Heart left ventricle (tissue), 16 donors: ENCODE measurements around the gene TMEM109. TPM values are rescaled to one million over a fixed set of nuclear protein-coding genes. Genes with fewer than 3 reads are reported as not detected.

Source experiments
- ATAC-seq, 4 donors: fragments of 200-7000 bp; cut with Tn5 transposase; one replicate each; pipeline ENCODE4 v1.9.1; 2020 to 2022; ENCODE audit warnings: moderate library complexity in 4 of 4, mild to moderate bottlenecking in 3 of 4, moderate number of reproducible peaks in 1 of 4
- DNase-seq, 5 donors: peaks; one replicate each; pipeline ENCODE4 v3.0.0-alpha.2; 2020
- H3K27ac ChIP-seq, 12 donors: fragments of 200-600 bp; sonication (generic) in 4 of 12; one replicate each; pipeline versions ENCODE4 v1.5.0 to v1.8.0; 2016 to 2022; ENCODE audit warnings: mild to moderate bottlenecking in 2 of 12
- H3K27me3 ChIP-seq, 9 donors: fragments of 200-600 bp; sonication (generic) in 2 of 9; one replicate each; pipeline versions ENCODE4 v1.5.1 to v1.8.0; 2016 to 2022; ENCODE audit warnings: mild to moderate bottlenecking in 3 of 9
- H3K36me3 ChIP-seq, 9 donors: fragments of 200-600 bp; sonication (generic) in 2 of 9; one replicate each; pipeline versions ENCODE4 v1.5.0 to v1.8.0; 2018 to 2022; ENCODE audit warnings: mild to moderate bottlenecking in 2 of 9
- H3K4me1 ChIP-seq, 12 donors: fragments of 200-600 bp; sonication (generic) in 4 of 12; one replicate each; pipeline versions ENCODE4 v1.5.0 to v1.8.0; 2016 to 2022; ENCODE audit warnings: mild to moderate bottlenecking in 3 of 12
- H3K4me3 ChIP-seq, 12 donors: fragments of 200-600 bp; sonication (generic) in 4 of 12; one replicate each; pipeline versions ENCODE4 v1.5.0 to v1.8.0; 2017 to 2022; ENCODE audit warnings: mild to moderate bottlenecking in 9 of 12, moderate library complexity in 4 of 12
- H3K9me3 ChIP-seq, 12 donors: fragments of 200-600 bp; sonication (generic) in 4 of 12; one replicate each; pipeline versions ENCODE4 v1.5.0 to v1.8.0; 2016 to 2022; ENCODE audit warnings: mild to moderate bottlenecking in 1 of 12
- POLR2A ChIP-seq, 2 donors: fragments of 450-650 bp; IDR thresholded peaks; one replicate each; pipeline ENCODE4 v1.6.1; 2017; ENCODE audit warnings: antibody characterized with exemption in 2 of 2, mild to moderate bottlenecking in 2 of 2, moderate library complexity in 2 of 2
- WGBS, 4 donors: extraction: QIAGEN DNeasy Blood & Tissue Kit in 2 of 4; methylation state at CpG; one replicate each; pipeline versions ENCODE4 v1.1.5 to v1.1.7; 2013 to 2018; 5-methylcytosine and 5-hydroxymethylcytosine counted together
- intact Hi-C, 10 donors: fragments of 100-400 bp; cut with DNase I; formaldehyde crosslinking; loops; one replicate each; pipeline versions ENCODE4 v1.11.1 to v1.14.2; 2022
- polyA plus RNA-seq, 2 donors: library from polyadenylated mRNA; stranded (reverse); fragments of 200-250 nt; gene quantifications; one replicate each; pipeline ENCODE4 v1.2.3, GENCODE V29; 2013
- total RNA-seq, 9 donors: library from RNA; depleted of rRNA in 2 of 9; stranded (reverse); fragments of >200 nt in 2 of 9; fragmentation: NEBNext Ultra II Directional in 3 of 9; extraction: Animal tissue kit (Norgen Biotek cat#: 25700) in 3 of 9; gene quantifications; one replicate each; pipeline versions ENCODE4 v1.1.0 to v1.2.4, GENCODE V29; 2016 to 2023
- TF ChIP-seq, protein P1 (sequence below), 12 donors: fragments of 200-600 bp; sonication (generic) in 4 of 12; IDR thresholded peaks; one replicate each; pipeline versions ENCODE4 v1.5.0 to v1.8.0; 2018 to 2022; ENCODE audit warnings: antibody characterized with exemption in 12 of 12, mild to moderate bottlenecking in 5 of 12
- donor health status: ischemic (EF 13 %, LVEDD 7.1; RV severe dilation, severe dysfunction).
- donor health status: healthy with polysubstance abuse.
- donor health status: DM: no; HTN: yes; CAD: no.
- donor health status: DM: no; HTN: no; CAD: no.
- donor health status: ischemic (EF 25% LVEDD 6.9; RV normal size, moderate dysfunction).
- donor health status: ischemic (EF 25% LVEDD 5.7; RV mildly dilated, moderate dysfunction).
- donor health status: healthy.
- donor health status: DM: yes; HTN: yes; CAD: no.
- donor health status: ischemic (EF 35%, LVEDD 5.7; RV mildly dilated, moderate dysfunction).
- donor health status: nonischemic (EF 11% LVEDD 7.7; RV severe dilation, severe dysfunction).
- donor health status: DM: yes; HTN: yes; CAD: no.
- donor health status: PGD.
- donor health status: ischemic (EF 29% LVEDD 5.4; RV normal size, mild dysfunction).
- donor health status: nonischemic (EF 23%, LVEDD 6.1; RV moderate dilation, normal function).

The TMEM109 gene
- total and polyA plus RNA-seq, 11 donors = 71.8 to 131 (median 96.3) TPM

DNA sequence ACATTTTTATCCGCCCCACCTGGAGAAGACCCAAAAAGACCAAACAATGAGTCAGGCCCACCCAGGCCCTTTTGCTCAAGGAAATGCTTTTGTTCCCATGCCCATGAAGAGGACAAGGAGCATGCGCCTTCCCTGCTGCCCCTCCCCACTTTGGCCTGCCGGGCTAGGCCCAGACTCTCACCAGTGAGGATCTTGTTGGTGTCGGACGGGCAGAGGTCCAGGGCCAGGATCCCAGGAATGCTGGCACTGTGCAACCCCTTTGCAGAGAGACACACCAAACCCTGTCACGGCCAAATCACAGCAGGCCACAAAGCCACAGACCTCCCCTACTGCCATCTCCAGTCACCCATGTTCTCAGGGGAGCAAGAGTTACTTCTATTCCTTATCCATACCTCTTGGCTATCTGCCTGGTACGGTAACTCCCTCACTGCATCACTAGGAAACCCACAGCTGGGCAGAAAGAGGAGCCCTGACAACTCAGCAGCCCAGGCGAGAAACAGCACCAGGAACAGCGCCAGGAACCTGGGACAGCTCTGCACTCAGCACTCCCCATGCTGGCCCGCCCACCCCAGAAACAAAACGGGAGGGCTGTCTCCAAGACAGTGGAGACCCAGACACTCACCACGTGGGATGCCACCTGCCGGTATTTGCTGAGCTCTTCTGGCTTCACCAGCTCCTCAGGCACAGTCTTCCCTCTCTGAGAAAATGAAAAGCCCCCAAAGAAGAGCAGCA, 13.1 kb upstream of the TMEM109 start:
- Histone ChIP-seq H3K4me1 (peaks cover 8 to 31% (median 20%) of the 10 kb centered on the region in 12 donors), H3K9me3 (no peaks in the 10 kb centered on the region), H3K4me3 (no peak overlapping the region), H3K27ac (no peak overlapping the region), H3K36me3 (peaks cover 4 to 85% (median 78%) of the 10 kb centered on the region in 9 donors), H3K27me3 (no peaks in the 10 kb centered on the region)
- WGBS, 4 donors = 63 to 76% (median 72%) methylated on average over 9 to 13 of the region's 13 CpGs
- intact Hi-C loops = loop anchor here in 1 of 10 donors (5.0 to 10.0 kb wide), 2 partner anchors 129 to 234 kb away; no protein-coding TSS in a partner anchor
- ATAC-seq = peak; percentile 6 to 56 (median 26)
- no peak for DNase-seq
- no peak for TF ChIP-seq POLR2A (IDR thresholded peaks at IDR 0.05)
- TF ChIP-seq, protein P1, sequence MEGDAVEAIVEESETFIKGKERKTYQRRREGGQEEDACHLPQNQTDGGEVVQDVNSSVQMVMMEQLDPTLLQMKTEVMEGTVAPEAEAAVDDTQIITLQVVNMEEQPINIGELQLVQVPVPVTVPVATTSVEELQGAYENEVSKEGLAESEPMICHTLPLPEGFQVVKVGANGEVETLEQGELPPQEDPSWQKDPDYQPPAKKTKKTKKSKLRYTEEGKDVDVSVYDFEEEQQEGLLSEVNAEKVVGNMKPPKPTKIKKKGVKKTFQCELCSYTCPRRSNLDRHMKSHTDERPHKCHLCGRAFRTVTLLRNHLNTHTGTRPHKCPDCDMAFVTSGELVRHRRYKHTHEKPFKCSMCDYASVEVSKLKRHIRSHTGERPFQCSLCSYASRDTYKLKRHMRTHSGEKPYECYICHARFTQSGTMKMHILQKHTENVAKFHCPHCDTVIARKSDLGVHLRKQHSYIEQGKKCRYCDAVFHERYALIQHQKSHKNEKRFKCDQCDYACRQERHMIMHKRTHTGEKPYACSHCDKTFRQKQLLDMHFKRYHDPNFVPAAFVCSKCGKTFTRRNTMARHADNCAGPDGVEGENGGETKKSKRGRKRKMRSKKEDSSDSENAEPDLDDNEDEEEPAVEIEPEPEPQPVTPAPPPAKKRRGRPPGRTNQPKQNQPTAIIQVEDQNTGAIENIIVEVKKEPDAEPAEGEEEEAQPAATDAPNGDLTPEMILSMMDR (IDR thresholded peaks at IDR 0.05) = no peak

DNA sequence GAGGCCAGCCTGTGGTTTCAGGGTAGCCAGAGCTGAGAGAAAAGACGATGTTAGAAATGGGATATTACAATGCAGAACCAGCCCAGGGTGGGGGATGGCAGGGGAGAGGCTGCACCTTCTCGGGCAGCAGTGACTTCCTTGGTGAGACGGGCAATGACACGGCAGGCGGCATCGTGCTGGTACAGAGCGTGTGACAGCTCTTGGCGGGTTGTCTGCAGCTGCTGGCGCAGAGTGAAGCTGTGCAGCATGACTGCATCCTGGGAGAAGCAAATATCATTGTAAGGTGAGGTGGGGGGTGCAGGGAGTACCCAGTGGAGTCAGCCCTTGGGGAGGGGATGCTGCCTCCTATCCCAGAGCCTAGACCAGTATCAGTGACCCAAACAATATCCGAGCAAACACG, 11.3 kb upstream of the TMEM109 start:
- intact Hi-C loops = loop anchor here in 1 of 10 donors (5.0 to 10.0 kb wide), 2 partner anchors 130 to 232 kb away; no protein-coding TSS in a partner anchor
- Histone ChIP-seq H3K4me1 (peaks cover 8 to 40% (median 25%) of the 10 kb centered on the region in 12 donors), H3K27me3 (no peaks in the 10 kb centered on the region), H3K4me3 (no peak overlapping the region), H3K36me3 (peaks cover 4 to 67% (median 60%) of the 10 kb centered on the region in 9 donors), H3K27ac (no peak overlapping the region), H3K9me3 (no peaks in the 10 kb centered on the region)
- DNase-seq = no peak
- no peak for ATAC-seq
- 77 to 85% (median 81%) methylated on average over 11 of the region's 11 CpGs for WGBS, 4 donors
- no peak for TF ChIP-seq POLR2A (IDR thresholded peaks at IDR 0.05)
- TF ChIP-seq, protein P1 (IDR thresholded peaks at IDR 0.05) = no peak

DNA sequence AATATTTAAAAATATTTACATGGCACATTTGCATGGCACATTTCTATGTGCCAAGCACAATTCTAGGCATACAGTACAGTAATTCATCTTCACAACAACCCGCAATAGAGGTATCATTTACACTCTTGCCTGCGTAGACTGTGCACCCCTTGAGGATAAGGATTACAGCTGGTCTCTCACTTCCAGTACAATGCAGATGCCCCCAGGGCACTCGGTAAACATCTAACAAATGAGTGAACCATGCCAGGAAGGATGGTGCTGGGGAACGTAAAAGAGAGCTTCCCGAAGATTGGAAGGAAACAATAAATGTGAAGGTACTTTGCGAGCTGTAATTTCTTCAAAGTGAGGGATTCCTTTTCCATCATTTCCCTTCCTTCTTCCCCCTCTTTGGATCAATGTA, 8.9 kb upstream of the TMEM109 start:
- Histone ChIP-seq H3K4me1 (peaks cover 8 to 36% (median 23%) of the 10 kb centered on the region in 12 donors), H3K27ac (peak overlapping the region in 3 of 12 donors; percentile 96 to 98 (median 97)), H3K4me3 (peak overlapping the region in 9 of 12 donors; percentile 77 to 99 (median 95)), H3K36me3 (peaks cover 0 to 43% (median 39%) of the 10 kb centered on the region in 9 donors), H3K9me3 (no peaks in the 10 kb centered on the region), H3K27me3 (no peaks in the 10 kb centered on the region)
- WGBS, 4 donors = 50 to 61% (median 54%) methylated on average over 6 of the region's 6 CpGs
- intact Hi-C loops = loop anchor here in 1 of 10 donors (10.0 kb wide), 1 partner anchor 230 kb away; no protein-coding TSS in a partner anchor
- no peak for DNase-seq
- no peak for TF ChIP-seq POLR2A (IDR thresholded peaks at IDR 0.05)
- TF ChIP-seq, protein P1 (IDR thresholded peaks at IDR 0.05) = no peak
- no peak for ATAC-seq

DNA sequence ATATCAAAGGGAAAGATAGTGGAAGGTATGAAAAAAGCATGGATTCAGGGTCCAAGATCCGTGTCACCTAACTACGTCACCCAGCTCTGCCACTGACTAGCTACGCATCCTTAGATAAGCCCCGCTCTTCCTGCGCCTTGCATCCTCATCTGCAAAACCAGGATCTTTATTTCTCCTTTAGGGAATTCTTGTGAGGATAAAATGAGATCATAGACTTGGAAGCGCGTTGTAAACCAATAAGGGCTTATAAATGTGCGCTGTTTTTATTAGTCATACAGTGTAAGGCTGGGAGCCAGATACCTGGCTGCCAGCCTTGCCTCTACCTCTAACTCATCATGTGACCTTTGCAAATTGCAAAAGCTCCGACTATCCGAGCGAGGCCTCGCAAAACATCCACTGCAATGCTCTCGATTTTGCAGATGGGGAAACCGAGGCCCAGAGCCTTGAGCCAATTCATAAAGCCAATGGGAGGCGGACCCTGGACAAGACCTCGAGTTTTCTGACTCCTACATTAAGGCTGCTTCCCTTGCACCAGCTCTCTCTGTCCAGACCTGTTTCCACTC, 8.3 kb upstream of the TMEM109 start:
- intact Hi-C loops = loop anchor here in 2 of 10 donors (2.0 to 10.0 kb wide), 2 partner anchors 65 to 229 kb away; no protein-coding TSS in a partner anchor
- no peak for TF ChIP-seq POLR2A (IDR thresholded peaks at IDR 0.05)
- TF ChIP-seq, protein P1 (IDR thresholded peaks at IDR 0.05) = no peak
- no peak for DNase-seq
- Histone ChIP-seq H3K9me3 (no peaks in the 10 kb centered on the region), H3K27ac (peak overlapping the region in 11 of 12 donors; percentile 85 to 98 (median 94)), H3K27me3 (no peaks in the 10 kb centered on the region), H3K4me3 (peak overlapping the region; percentile 73 to 99 (median 94)), H3K36me3 (peaks cover 0 to 37% (median 33%) of the 10 kb centered on the region in 9 donors), H3K4me1 (peaks cover 8 to 41% (median 24%) of the 10 kb centered on the region in 12 donors)
- ATAC-seq = peak in 1 of 4 donors; percentile 6
- 5 to 9% (median 6%) methylated on average over 16 of the region's 16 CpGs for WGBS, 4 donors
